ENCODE results near the gene NPHP4. TPM values are rescaled to one million over a fixed set of nuclear protein-coding genes. Genes with fewer than 3 reads are reported as not detected.

The NPHP4 gene
- total RNA-seq, 2 experiments from 2014 or later: 6.2 to 7.7 TPM

DNA sequence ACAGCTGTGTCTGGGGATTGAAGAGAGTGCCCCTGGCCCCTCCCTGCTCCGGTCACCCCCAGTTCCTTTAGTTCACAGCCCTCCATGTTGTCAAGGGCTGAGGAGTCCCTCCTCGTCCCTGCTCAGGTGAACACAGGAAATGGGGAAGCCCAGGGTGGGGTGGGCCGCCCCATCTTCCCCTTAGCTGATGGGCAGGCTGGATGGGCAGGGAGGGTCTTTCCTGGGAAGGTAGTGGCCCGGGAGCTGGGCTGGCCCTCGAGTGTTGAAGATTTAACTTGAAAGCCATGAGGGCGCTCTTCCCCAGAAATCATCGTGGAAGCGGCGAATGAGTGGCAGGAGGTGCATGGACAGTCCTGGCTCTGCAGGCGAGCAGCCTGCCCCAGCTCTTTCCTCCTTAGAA is 18.3 kb upstream of the NPHP4 start:
- no peak for ATAC-seq (ENCODE audit: poor library complexity)
- Mint-ChIP-seq H3K27me3 (no peaks in the 10 kb centered on the region), H3K9me3 (no peaks in the 10 kb centered on the region), H3K4me3 (no peak overlapping the region), H3K27ac (no peak overlapping the region), H3K4me1 (ENCODE audit: low read depth) (no peaks in the 10 kb centered on the region), H3K36me3 (ENCODE audit: low read depth) (no peaks in the 10 kb centered on the region)
- Histone ChIP-seq H3K27ac (ENCODE audit: low read depth in 1 of 2, low read length in 2 of 2) (no peak overlapping the region), H3K4me3 (ENCODE audit: low read length) (no peak overlapping the region), H3K4me1 (ENCODE audit: insufficient read depth, low read length) (peaks cover 24% of the 10 kb centered on the region), H3K9me3 (ENCODE audit: control insufficient read depth in 1 of 2, insufficient read depth in 1 of 2, low read length in 2 of 2) (no peaks in the 10 kb centered on the region), H3K36me3 (ENCODE audit: insufficient read depth, low read length) (peaks cover 14% of the 10 kb centered on the region), H3K27me3 (ENCODE audit: control insufficient read depth in 1 of 2, insufficient read depth in 2 of 2, low read length in 2 of 2) (no peaks in the 10 kb centered on the region)
- TF ChIP-seq, protein P1, sequence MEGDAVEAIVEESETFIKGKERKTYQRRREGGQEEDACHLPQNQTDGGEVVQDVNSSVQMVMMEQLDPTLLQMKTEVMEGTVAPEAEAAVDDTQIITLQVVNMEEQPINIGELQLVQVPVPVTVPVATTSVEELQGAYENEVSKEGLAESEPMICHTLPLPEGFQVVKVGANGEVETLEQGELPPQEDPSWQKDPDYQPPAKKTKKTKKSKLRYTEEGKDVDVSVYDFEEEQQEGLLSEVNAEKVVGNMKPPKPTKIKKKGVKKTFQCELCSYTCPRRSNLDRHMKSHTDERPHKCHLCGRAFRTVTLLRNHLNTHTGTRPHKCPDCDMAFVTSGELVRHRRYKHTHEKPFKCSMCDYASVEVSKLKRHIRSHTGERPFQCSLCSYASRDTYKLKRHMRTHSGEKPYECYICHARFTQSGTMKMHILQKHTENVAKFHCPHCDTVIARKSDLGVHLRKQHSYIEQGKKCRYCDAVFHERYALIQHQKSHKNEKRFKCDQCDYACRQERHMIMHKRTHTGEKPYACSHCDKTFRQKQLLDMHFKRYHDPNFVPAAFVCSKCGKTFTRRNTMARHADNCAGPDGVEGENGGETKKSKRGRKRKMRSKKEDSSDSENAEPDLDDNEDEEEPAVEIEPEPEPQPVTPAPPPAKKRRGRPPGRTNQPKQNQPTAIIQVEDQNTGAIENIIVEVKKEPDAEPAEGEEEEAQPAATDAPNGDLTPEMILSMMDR (IDR thresholded peaks at IDR 0.05): no peak
- ChIA-PET CTCF (no interaction called here), POLR2A (interaction anchor here (0.6 to 1.2 kb wide), 2 partner anchors 16 to 18 kb away, joined by 3 read pairs; partner anchors contain the start of gene NPHP4)
- DNase-seq: no peak
- intact Hi-C loops (cut with DNase I, micrococcal nuclease): no loop called here

DNA sequence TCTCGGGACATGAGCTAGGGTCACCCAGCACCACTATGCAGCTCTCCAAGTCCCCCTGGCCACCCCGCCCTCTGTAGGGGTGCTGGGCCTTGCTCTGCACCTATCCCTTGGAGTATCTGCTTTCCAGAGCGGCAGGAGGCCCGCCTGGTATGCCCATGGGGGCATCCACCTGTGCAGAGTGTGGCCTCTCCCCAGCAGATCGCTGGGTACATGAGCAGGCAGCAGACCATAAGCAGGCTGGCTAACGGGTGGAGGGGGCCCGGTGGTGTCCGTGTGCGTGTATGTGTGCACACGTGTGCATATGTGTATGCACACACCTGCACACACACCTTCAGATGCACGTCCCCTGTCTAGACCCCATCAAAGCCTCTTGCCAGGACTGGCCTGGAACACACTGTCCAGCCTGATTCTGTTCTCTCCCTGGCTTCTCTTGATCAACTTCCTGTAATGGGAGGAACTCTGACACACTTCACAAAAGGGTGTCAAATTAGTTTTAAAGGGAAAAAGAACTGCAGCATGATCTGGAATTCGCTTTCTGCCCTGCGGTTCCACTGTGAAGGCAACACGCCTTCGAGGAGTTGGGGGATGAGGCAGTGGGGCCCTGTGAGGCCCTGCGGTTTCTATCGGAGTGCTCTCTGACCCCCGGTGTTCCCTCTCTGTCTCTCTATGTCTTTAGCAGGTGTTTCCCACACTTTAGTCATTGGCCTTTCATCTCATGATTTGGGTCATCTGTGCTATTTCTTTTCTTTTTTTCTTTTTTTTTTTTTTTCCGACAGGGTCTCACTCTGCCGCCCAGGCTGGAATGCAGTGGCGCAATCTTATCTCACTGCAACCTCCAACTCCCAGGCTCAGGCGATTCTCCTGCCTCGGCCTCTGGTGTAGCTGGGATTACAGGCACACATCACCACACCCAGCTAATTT is 17.2 kb upstream of the NPHP4 start:
- ATAC-seq (ENCODE audit: poor library complexity) (no peak), DNase-seq (no peak)
- H3K27ac ChIP-seq (ENCODE audit: low read depth in 1 of 2, low read length in 2 of 2): no peak overlapping the region
- peaks cover 27% of the 10 kb centered on the region for H3K4me1 ChIP-seq (ENCODE audit: insufficient read depth, low read length)
- H3K36me3 ChIP-seq (ENCODE audit: insufficient read depth, low read length): peaks cover 14% of the 10 kb centered on the region
- no peaks in the 10 kb centered on the region for H3K9me3 Mint-ChIP-seq
- H3K27ac Mint-ChIP-seq: no peak overlapping the region
- H3K27me3 ChIP-seq (ENCODE audit: control insufficient read depth in 1 of 2, insufficient read depth in 2 of 2, low read length in 2 of 2): no peaks in the 10 kb centered on the region
- intact Hi-C loops (cut with DNase I, micrococcal nuclease): no loop called here
- CTCF ChIA-PET: no interaction called here
- H3K9me3 ChIP-seq (ENCODE audit: control insufficient read depth in 1 of 2, insufficient read depth in 1 of 2, low read length in 2 of 2): no peaks in the 10 kb centered on the region
- H3K36me3 Mint-ChIP-seq (ENCODE audit: low read depth): no peaks in the 10 kb centered on the region
- no peaks in the 10 kb centered on the region for H3K27me3 Mint-ChIP-seq
- POLR2A ChIA-PET: no interaction called here
- no peak overlapping the region for H3K4me3 ChIP-seq (ENCODE audit: low read length)
- H3K4me3 Mint-ChIP-seq: no peak overlapping the region
- peaks cover 2% of the 10 kb centered on the region for H3K4me1 Mint-ChIP-seq (ENCODE audit: low read depth)
- TF ChIP-seq, protein P1 (IDR thresholded peaks at IDR 0.05): no peak

DNA sequence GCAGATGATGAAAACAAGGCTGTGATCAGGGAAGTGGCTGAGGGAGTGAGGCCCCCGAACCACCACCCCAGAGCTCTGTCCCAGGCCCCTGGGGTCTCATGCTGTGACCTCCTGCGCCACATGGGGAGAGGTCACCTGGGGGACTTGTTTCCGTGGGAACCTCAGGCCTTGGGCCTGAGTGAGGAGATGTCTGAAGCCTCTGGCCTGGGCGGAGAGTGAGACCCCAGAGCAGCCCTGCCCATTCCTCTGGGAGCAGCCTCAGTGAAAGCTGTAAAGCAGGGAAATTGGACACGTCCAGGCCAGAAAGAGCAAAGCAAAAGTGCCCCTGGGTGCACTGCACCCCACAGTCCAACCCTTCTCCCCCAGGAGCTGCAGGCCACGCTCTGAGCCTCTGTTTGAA is 16.5 kb upstream of the NPHP4 start:
- Mint-ChIP-seq H3K36me3 (ENCODE audit: low read depth) (no peaks in the 10 kb centered on the region), H3K4me3 (no peak overlapping the region), H3K27ac (no peak overlapping the region), H3K9me3 (no peaks in the 10 kb centered on the region), H3K27me3 (no peaks in the 10 kb centered on the region), H3K4me1 (ENCODE audit: low read depth) (peaks cover 6% of the 10 kb centered on the region)
- Histone ChIP-seq H3K4me3 (ENCODE audit: low read length) (no peak overlapping the region), H3K36me3 (ENCODE audit: insufficient read depth, low read length) (peaks cover 12% of the 10 kb centered on the region), H3K9me3 (ENCODE audit: control insufficient read depth in 1 of 2, insufficient read depth in 1 of 2, low read length in 2 of 2) (no peaks in the 10 kb centered on the region), H3K4me1 (ENCODE audit: insufficient read depth, low read length) (peaks cover 27% of the 10 kb centered on the region), H3K27me3 (ENCODE audit: control insufficient read depth in 1 of 2, insufficient read depth in 2 of 2, low read length in 2 of 2) (no peaks in the 10 kb centered on the region), H3K27ac (ENCODE audit: low read depth in 1 of 2, low read length in 2 of 2) (no peak overlapping the region)
- no peak for ATAC-seq (ENCODE audit: poor library complexity)
- DNase-seq: no peak
- ChIA-PET POLR2A (no interaction called here), CTCF (no interaction called here)
- intact Hi-C loops (cut with DNase I, micrococcal nuclease): no loop called here
- TF ChIP-seq, protein P1 (IDR thresholded peaks at IDR 0.05): no peak

Measured in CD4-positive, alpha-beta T cell (primary cell).